Glutamatergic neuron (in vitro differentiated cells): Measurements from ENCODE around the gene AHCYL1. TPM values are rescaled to one million over a fixed set of nuclear protein-coding genes. Genes with fewer than 3 reads are reported as not detected.

Experiments
- DNase-seq: peaks from one replicate; pipeline ENCODE4 v3.0.0; 2022
- H3K27ac Mint-ChIP-seq: one replicate; pipeline ENCODE4 v1.8.0; 2020; ENCODE audit warnings: mild to moderate bottlenecking, mixed read lengths, inconsistent platforms; ENCODE audit not compliant: unreplicated experiment
- H3K27me3 Mint-ChIP-seq: one replicate; pipeline ENCODE4 v1.8.0; 2020; ENCODE audit warnings: mild to moderate bottlenecking, moderate library complexity, mixed read lengths, inconsistent platforms; ENCODE audit not compliant: unreplicated experiment
- H3K36me3 Mint-ChIP-seq: one replicate; pipeline ENCODE4 v1.8.0; 2020; ENCODE audit warnings: mild to moderate bottlenecking, mixed read lengths, inconsistent platforms; ENCODE audit not compliant: unreplicated experiment
- H3K4me1 Mint-ChIP-seq: one replicate; pipeline ENCODE4 v1.8.0; 2020; ENCODE audit warnings: mild to moderate bottlenecking, low read depth, mixed read lengths, inconsistent platforms; ENCODE audit not compliant: unreplicated experiment
- H3K4me3 Mint-ChIP-seq: one replicate; pipeline ENCODE4 v1.8.0; 2020; ENCODE audit warnings: mild to moderate bottlenecking, mixed read lengths, inconsistent platforms; ENCODE audit not compliant: unreplicated experiment
- H3K9me3 Mint-ChIP-seq: one replicate; pipeline ENCODE4 v1.8.0; 2020; ENCODE audit warnings: mild to moderate bottlenecking, moderate library complexity, mixed read lengths, inconsistent platforms; ENCODE audit not compliant: unreplicated experiment
- total RNA-seq: library from RNA; stranded (reverse); fragmentation: NEBNext Ultra II Directional; extraction: Animal tissue kit (Norgen Biotek cat#: 25700); gene quantifications from one replicate; pipeline ENCODE4 v1.2.1, GENCODE V29; 2021; ENCODE audit not compliant: unreplicated experiment
- TF ChIP-seq, protein P1 (sequence below): fragments of 200-600 bp; sonication (generic); IDR thresholded peaks from one replicate; pipeline ENCODE4 v1.5.0; 2021; ENCODE audit not compliant: partially characterized antibody, unreplicated experiment

The AHCYL1 gene
- total RNA-seq, 1 donor from 2014 or later: 73.8 TPM

DNA sequence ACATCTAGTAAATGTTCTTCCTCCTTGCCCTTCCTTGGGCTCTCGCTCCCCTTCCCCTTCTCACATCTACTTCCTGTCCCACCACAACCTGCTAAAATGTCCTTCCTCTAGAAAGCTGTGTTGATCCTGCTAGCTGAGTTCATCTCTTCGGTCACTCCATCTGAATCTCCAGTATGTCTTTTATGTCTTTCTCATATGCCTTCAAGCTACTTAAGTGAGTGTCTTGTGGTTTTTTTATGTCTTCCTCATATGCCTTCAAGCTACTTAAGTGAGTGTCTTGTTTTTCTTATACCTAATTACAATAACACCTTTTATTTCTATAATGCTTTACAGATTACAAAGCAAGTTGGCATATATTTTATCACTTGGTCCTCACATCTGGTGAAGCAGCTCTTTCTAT lies 40.0 kb upstream of the AHCYL1 start:
- Mint-ChIP-seq H3K4me3 (no peak overlapping the region), H3K27ac (no peak overlapping the region), H3K27me3 (peaks cover 2% of the 10 kb centered on the region), H3K36me3 (peaks cover 5% of the 10 kb centered on the region), H3K9me3 (peaks cover 2% of the 10 kb centered on the region), H3K4me1 (no peaks in the 10 kb centered on the region)
- no peak for DNase-seq
- TF ChIP-seq, protein P1, sequence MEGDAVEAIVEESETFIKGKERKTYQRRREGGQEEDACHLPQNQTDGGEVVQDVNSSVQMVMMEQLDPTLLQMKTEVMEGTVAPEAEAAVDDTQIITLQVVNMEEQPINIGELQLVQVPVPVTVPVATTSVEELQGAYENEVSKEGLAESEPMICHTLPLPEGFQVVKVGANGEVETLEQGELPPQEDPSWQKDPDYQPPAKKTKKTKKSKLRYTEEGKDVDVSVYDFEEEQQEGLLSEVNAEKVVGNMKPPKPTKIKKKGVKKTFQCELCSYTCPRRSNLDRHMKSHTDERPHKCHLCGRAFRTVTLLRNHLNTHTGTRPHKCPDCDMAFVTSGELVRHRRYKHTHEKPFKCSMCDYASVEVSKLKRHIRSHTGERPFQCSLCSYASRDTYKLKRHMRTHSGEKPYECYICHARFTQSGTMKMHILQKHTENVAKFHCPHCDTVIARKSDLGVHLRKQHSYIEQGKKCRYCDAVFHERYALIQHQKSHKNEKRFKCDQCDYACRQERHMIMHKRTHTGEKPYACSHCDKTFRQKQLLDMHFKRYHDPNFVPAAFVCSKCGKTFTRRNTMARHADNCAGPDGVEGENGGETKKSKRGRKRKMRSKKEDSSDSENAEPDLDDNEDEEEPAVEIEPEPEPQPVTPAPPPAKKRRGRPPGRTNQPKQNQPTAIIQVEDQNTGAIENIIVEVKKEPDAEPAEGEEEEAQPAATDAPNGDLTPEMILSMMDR: no peak

DNA sequence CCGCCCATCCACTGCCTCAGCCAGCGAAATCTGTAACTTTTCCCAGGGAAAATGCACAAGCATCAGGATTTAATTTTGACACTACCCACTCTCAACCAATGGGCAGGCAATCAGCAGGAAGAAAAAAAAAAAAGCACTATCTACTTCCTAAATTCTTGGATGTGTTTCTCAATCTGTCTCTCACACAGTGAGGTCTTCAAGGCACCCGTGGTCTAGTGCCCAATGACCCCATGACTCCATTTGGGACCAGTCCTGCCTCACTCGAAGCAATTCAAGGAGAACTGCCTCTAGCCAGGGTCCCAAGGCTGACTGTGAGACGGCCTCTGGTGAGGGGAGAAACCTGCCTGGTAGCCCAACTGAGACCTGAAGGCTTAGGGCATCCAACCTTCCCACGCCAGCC lies 38.1 kb upstream of the AHCYL1 start:
- TF ChIP-seq, protein P1: no peak
- no peak for DNase-seq
- H3K27me3 Mint-ChIP-seq: peaks cover 2% of the 10 kb centered on the region
- H3K4me1 Mint-ChIP-seq: no peaks in the 10 kb centered on the region
- H3K36me3 Mint-ChIP-seq: peaks cover 4% of the 10 kb centered on the region
- peaks cover 2% of the 10 kb centered on the region for H3K9me3 Mint-ChIP-seq
- no peak overlapping the region for H3K27ac Mint-ChIP-seq
- no peak overlapping the region for H3K4me3 Mint-ChIP-seq

- TF ChIP-seq, protein P1: no peak
- no peak for DNase-seq
- peaks cover 4% of the 10 kb centered on the region for H3K36me3 Mint-ChIP-seq
- peaks cover 2% of the 10 kb centered on the region for H3K27me3 Mint-ChIP-seq
- peaks cover 2% of the 10 kb centered on the region for H3K9me3 Mint-ChIP-seq
- H3K27ac Mint-ChIP-seq: no peak overlapping the region
- no peaks in the 10 kb centered on the region for H3K4me1 Mint-ChIP-seq
- no peak overlapping the region for H3K4me3 Mint-ChIP-seq
Measured at GRCh38 chr1:109947582-109948284, 36.8 kb upstream of the AHCYL1 start.

GRCh38 chr1:109948285-109948630 lies 36.3 kb upstream of the AHCYL1 start:
- peaks cover 4% of the 10 kb centered on the region for H3K36me3 Mint-ChIP-seq

GRCh38 chr1:109950038-109950437 lies 34.5 kb upstream of the AHCYL1 start:
- Mint-ChIP-seq H3K9me3 (peaks cover 2% of the 10 kb centered on the region), H3K4me1 (no peaks in the 10 kb centered on the region), H3K4me3 (no peak overlapping the region), H3K27ac (no peak overlapping the region), H3K36me3 (peaks cover 4% of the 10 kb centered on the region), H3K27me3 (peaks cover 2% of the 10 kb centered on the region)
- no peak for DNase-seq
- TF ChIP-seq, protein P1: no peak

More at GRCh38 chr1:109948285-109948630, 36.3 kb upstream of the AHCYL1 start:
- Mint-ChIP-seq H3K27ac (no peak overlapping the region), H3K27me3 (peaks cover 2% of the 10 kb centered on the region), H3K4me3 (no peak overlapping the region), H3K9me3 (peaks cover 2% of the 10 kb centered on the region), H3K4me1 (no peaks in the 10 kb centered on the region)
- TF ChIP-seq, protein P1: no peak
- DNase-seq: no peak
